Esophagus (tissue), 2 donors: ENCODE data around the gene FOXP4. TPM values are rescaled to one million over a fixed set of nuclear protein-coding genes. Genes with fewer than 3 reads are reported as not detected.
A peak's percentile ranks its signal among the peaks of the same experiment; 100 is the strongest.
"Not testable (repeated sequence)": the region's sequence is repeated elsewhere in the genome, so short reads cannot be mapped to it uniquely, and the experiment has no call there.

Experiments
- H3K27ac ChIP-seq, 2 donors: one replicate each; pipeline ENCODE4 v1.5.1; 2013; ENCODE audit warnings: low read depth in 2 of 2, mild to moderate bottlenecking in 2 of 2, inconsistent platforms in 1 of 2, low read length in 1 of 2, moderate library complexity in 1 of 2
- H3K27me3 ChIP-seq, 2 donors: one replicate each; pipeline ENCODE4 v1.6.1; 2013; ENCODE audit warnings: low read length in 2 of 2, control low read depth in 1 of 2, mild to moderate bottlenecking in 1 of 2; ENCODE audit not compliant: insufficient read depth in 2 of 2, control insufficient read depth in 1 of 2
- H3K36me3 ChIP-seq, 2 donors: one replicate each; pipeline ENCODE4 v1.6.1; 2013; ENCODE audit warnings: low read length in 1 of 2; ENCODE audit not compliant: control insufficient read depth in 2 of 2, insufficient read depth in 2 of 2
- H3K4me1 ChIP-seq, 2 donors: one replicate each; pipeline ENCODE4 v1.6.1; 2013; ENCODE audit warnings: low read length in 1 of 2; ENCODE audit not compliant: control insufficient read depth in 2 of 2, insufficient read depth in 2 of 2
- H3K4me3 ChIP-seq, 2 donors: one replicate each; pipeline ENCODE4 v1.5.1; 2013; ENCODE audit warnings: low read length in 2 of 2, mild to moderate bottlenecking in 2 of 2, low read depth in 1 of 2, moderate library complexity in 1 of 2
- H3K9me3 ChIP-seq, 2 donors: one replicate each; pipeline ENCODE4 v1.6.1; 2013; ENCODE audit warnings: mild to moderate bottlenecking in 2 of 2, low read depth in 1 of 2, low read length in 1 of 2, moderate library complexity in 1 of 2; ENCODE audit not compliant: control insufficient read depth in 2 of 2, insufficient read depth in 1 of 2
- WGBS, 2 donors: extraction: QIAGEN DNeasy Blood & Tissue Kit; methylation state at CpG; one replicate each; pipeline ENCODE4 v1.1.7; 2013; 5-methylcytosine and 5-hydroxymethylcytosine counted together
- polyA plus RNA-seq, 2 donors: library from polyadenylated mRNA; stranded (reverse); fragments of 200-250 nt; gene quantifications; one replicate each; pipeline ENCODE4 v1.2.3, GENCODE V29; 2013
- donor health status: healthy with polysubstance abuse.
- donor health status: Bipolar disorder and iron deficiency.

Gene FOXP4
- polyA plus RNA-seq, 2 donors, result 6.6 to 8.4 TPM

- WGBS, 2 donors, result 81% methylated on average over 4 of the region's 4 CpGs
- not testable (repeated sequence) for H3K27me3 ChIP-seq, H3K27ac ChIP-seq, H3K4me3 ChIP-seq, H3K9me3 ChIP-seq, H3K36me3 ChIP-seq, H3K4me1 ChIP-seq
Measured at GRCh38 chr6:41619193-41619592, 73.0 kb downstream of the FOXP4 start.

GRCh38 chr6:41621367-41621766 lies 75.2 kb downstream of the FOXP4 start:
- H3K27ac ChIP-seq, result no peak overlapping the region
- H3K36me3 ChIP-seq, result no peaks in the 10 kb centered on the region
- H3K9me3 ChIP-seq, result no peaks in the 10 kb centered on the region

GRCh38 chr6:41621802-41622201 lies 75.6 kb downstream of the FOXP4 start:
- 21 to 42% methylated on average over 2 of the region's 2 CpGs for WGBS, 2 donors
- H3K9me3 ChIP-seq, result no peaks in the 10 kb centered on the region
- peak overlapping the region in 1 of 2 donors; percentile 19 for H3K27ac ChIP-seq

More at GRCh38 chr6:41621367-41621766, 75.2 kb downstream of the FOXP4 start:
- Histone ChIP-seq H3K27me3 (no peaks in the 10 kb centered on the region), H3K4me1 (peaks cover 0 to 11% of the 10 kb centered on the region in 2 donors), H3K4me3 (no peak overlapping the region)

GRCh38 chr6:41622206-41622988 lies 76.2 kb downstream of the FOXP4 start:
- Histone ChIP-seq H3K4me1 (peaks cover 0 to 11% of the 10 kb centered on the region in 2 donors), H3K4me3 (no peak overlapping the region), H3K9me3 (no peaks in the 10 kb centered on the region), H3K27ac (peak overlapping the region in 1 of 2 donors; percentile 19), H3K27me3 (no peaks in the 10 kb centered on the region), H3K36me3 (no peaks in the 10 kb centered on the region)
- WGBS, 2 donors, result 38 to 43% methylated on average over 3 of the region's 3 CpGs

More at GRCh38 chr6:41621802-41622201, 75.6 kb downstream of the FOXP4 start:
- Histone ChIP-seq H3K36me3 (no peaks in the 10 kb centered on the region), H3K4me3 (no peak overlapping the region), H3K27me3 (no peaks in the 10 kb centered on the region), H3K4me1 (peaks cover 0 to 11% of the 10 kb centered on the region in 2 donors)

GRCh38 chr6:41623330-41623729 lies 77.1 kb downstream of the FOXP4 start:
- H3K36me3 ChIP-seq, result no peaks in the 10 kb centered on the region
- WGBS, 2 donors, result 78 to 87% methylated on average over 6 of the region's 6 CpGs
- peaks cover 2 to 11% of the 10 kb centered on the region in 2 donors for H3K4me1 ChIP-seq
- no peak overlapping the region for H3K4me3 ChIP-seq
- no peaks in the 10 kb centered on the region for H3K27me3 ChIP-seq
- no peaks in the 10 kb centered on the region for H3K9me3 ChIP-seq
- no peak overlapping the region for H3K27ac ChIP-seq

- H3K4me1 ChIP-seq, result peaks cover 2 to 12% of the 10 kb centered on the region in 2 donors
- 74 to 75% methylated on average over 18 of the region's 18 CpGs for WGBS, 2 donors
- H3K4me3 ChIP-seq, result no peak overlapping the region
- H3K36me3 ChIP-seq, result no peaks in the 10 kb centered on the region
- no peak overlapping the region for H3K27ac ChIP-seq
- no peaks in the 10 kb centered on the region for H3K9me3 ChIP-seq
- no peaks in the 10 kb centered on the region for H3K27me3 ChIP-seq
Measured at GRCh38 chr6:41624621-41625380, 78.6 kb downstream of the FOXP4 start.

- Histone ChIP-seq H3K9me3 (no peaks in the 10 kb centered on the region), H3K4me1 (peaks cover 2 to 16% of the 10 kb centered on the region in 2 donors), H3K36me3 (no peaks in the 10 kb centered on the region), H3K27me3 (no peaks in the 10 kb centered on the region), H3K4me3 (no peak overlapping the region), H3K27ac (peak overlapping the region in 1 of 2 donors; percentile 1)
- 22 to 29% methylated on average over 6 of the region's 6 CpGs for WGBS, 2 donors
Measured at GRCh38 chr6:41625442-41625841, 79.3 kb downstream of the FOXP4 start.

GRCh38 chr6:41626022-41626421 lies 79.8 kb downstream of the FOXP4 start:
- Histone ChIP-seq H3K27me3 (no peaks in the 10 kb centered on the region), H3K4me1 (peaks cover 2 to 16% of the 10 kb centered on the region in 2 donors), H3K9me3 (no peaks in the 10 kb centered on the region), H3K36me3 (no peaks in the 10 kb centered on the region), H3K27ac (peak overlapping the region; percentile 38 to 40), H3K4me3 (no peak overlapping the region)
- WGBS, 2 donors, result 80 to 82% methylated on average over 4 of the region's 4 CpGs

- H3K36me3 ChIP-seq, result no peaks in the 10 kb centered on the region
- H3K4me1 ChIP-seq, result peaks cover 2 to 16% of the 10 kb centered on the region in 2 donors
- no peaks in the 10 kb centered on the region for H3K9me3 ChIP-seq
- H3K27ac ChIP-seq, result peak overlapping the region; percentile 55 to 76
- 34 to 59% methylated on average over 8 of the region's 8 CpGs for WGBS, 2 donors
- H3K27me3 ChIP-seq, result no peaks in the 10 kb centered on the region
- no peak overlapping the region for H3K4me3 ChIP-seq
Measured at GRCh38 chr6:41626917-41627316, 80.7 kb downstream of the FOXP4 start.
